NCI-H345 treated with DMSO at 0.1 percent for 48 hours (cell line): ENCODE measurements around the gene ING4.

ENCODE experiments used
- DNase-seq: peaks from one replicate; lab custom pipeline; 2025; ENCODE audit not compliant: unreplicated experiment; lab: John Stamatoyannopoulos, UW

ING4 gene

GRCh38 chr12:6607751-6608591 lies 54.9 kb downstream of the ING4 start:
- peak; percentile 81 for DNase-seq

- DNase-seq = no peak
Observed at GRCh38 chr12:6606331-6607131, 56.4 kb downstream of the ING4 start.

- no peak for DNase-seq
Observed at GRCh38 chr12:6605421-6606330, 57.2 kb downstream of the ING4 start.

GRCh38 chr12:6604259-6605029 lies 58.5 kb downstream of the ING4 start:
- DNase-seq = no peak

- DNase-seq = no peak
Observed at GRCh38 chr12:6603095-6603567, 59.8 kb downstream of the ING4 start.

DNA sequence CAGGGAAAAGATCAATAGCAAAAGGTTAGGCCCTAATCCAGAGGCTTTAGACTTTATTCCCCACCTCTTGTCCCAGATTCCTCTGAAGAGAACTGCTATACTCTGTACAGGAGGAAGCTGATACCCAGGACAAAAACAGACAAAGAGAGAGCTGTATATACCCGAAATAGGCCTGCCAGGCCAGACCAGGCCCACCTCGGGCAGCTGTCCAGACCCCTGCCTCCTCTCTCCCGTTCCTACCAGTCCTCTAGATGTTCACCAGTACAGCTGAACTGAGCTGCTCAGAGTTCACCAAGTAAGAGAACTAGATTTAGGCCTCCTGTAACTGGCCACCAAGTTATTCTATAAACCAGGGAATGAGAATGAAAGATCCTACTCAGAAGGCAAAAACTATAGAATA lies 60.4 kb downstream of the ING4 start:
- DNase-seq = no peak
